GM10847 (cell line): ENCODE results near the gene PHTF1.

Experiments
- POLR2A ChIP-seq: IDR thresholded peaks from 2 replicates; pipeline ENCODE4 v1.6.1; 2011; ENCODE audit not compliant: insufficient read length; ENCODE audit errors: extremely low read depth

Gene PHTF1

GRCh38 chr1:113759333-113760101 lies at the start of gene PHTF1:
PHTF1 (minus strand) TSS chr1:113759486; CDS start chr1:113758703, 783 bp downstream.
- TF ChIP-seq POLR2A: peak; percentile 72

- no peak for TF ChIP-seq POLR2A
These were observed 49.3 kb upstream of the PHTF1 start for GRCh38 chr1:113808450-113809195.

- no peak for TF ChIP-seq POLR2A
These were observed 46.4 kb upstream of the PHTF1 start for GRCh38 chr1:113805639-113806038.

- no peak for TF ChIP-seq POLR2A
These were observed 45.9 kb upstream of the PHTF1 start for GRCh38 chr1:113805256-113805531.

- TF ChIP-seq POLR2A: no peak
These were observed 45.4 kb upstream of the PHTF1 start for GRCh38 chr1:113804421-113805255.

- TF ChIP-seq POLR2A: no peak
These were observed 43.2 kb upstream of the PHTF1 start for GRCh38 chr1:113802367-113803007.

- TF ChIP-seq POLR2A: no peak
These were observed 41.2 kb upstream of the PHTF1 start for GRCh38 chr1:113800487-113800886.

GRCh38 chr1:113797472-113797871 lies 38.2 kb upstream of the PHTF1 start:
- TF ChIP-seq POLR2A: no peak

GRCh38 chr1:113793878-113794834 lies 34.9 kb upstream of the PHTF1 start:
- TF ChIP-seq POLR2A: no peak

GRCh38 chr1:113792986-113793385 lies 33.7 kb upstream of the PHTF1 start:
- TF ChIP-seq POLR2A: no peak

GRCh38 chr1:113792471-113792870 lies 33.2 kb upstream of the PHTF1 start:
- TF ChIP-seq POLR2A: no peak

GRCh38 chr1:113788802-113789201 lies 29.5 kb upstream of the PHTF1 start:
- no peak for TF ChIP-seq POLR2A

- no peak for TF ChIP-seq POLR2A
These were observed 28.4 kb upstream of the PHTF1 start for GRCh38 chr1:113787663-113788062.

- no peak for TF ChIP-seq POLR2A
These were observed 26.8 kb upstream of the PHTF1 start for GRCh38 chr1:113786069-113786468.
